Dedifferentiated amniotic fluid mesenchymal stem cell (primary cell): Measurements from ENCODE around the gene SPACA4.

Experiments used
- DNase-seq: peaks from one replicate; pipeline ENCODE4 v3.0.0-alpha.2; 2016; ENCODE audit errors: extremely low spot score

The SPACA4 gene

GRCh38 chr19:48646722-48647216 is 40.2 kb downstream of the SPACA4 start:
- no peak for DNase-seq

- DNase-seq: no peak
These were observed 41.6 kb downstream of the SPACA4 start for GRCh38 chr19:48648134-48648533.

- DNase-seq: no peak
These were observed 44.6 kb downstream of the SPACA4 start for GRCh38 chr19:48650974-48651682.

GRCh38 chr19:48651683-48652048 is 45.1 kb downstream of the SPACA4 start:
- DNase-seq: no peak

GRCh38 chr19:48654299-48655059 is 47.9 kb downstream of the SPACA4 start:
- no peak for DNase-seq

GRCh38 chr19:48656840-48657474 is 50.4 kb downstream of the SPACA4 start:
- DNase-seq: peak; percentile 59
